ENCODE data around the gene SGF29.

Gene SGF29

DNA sequence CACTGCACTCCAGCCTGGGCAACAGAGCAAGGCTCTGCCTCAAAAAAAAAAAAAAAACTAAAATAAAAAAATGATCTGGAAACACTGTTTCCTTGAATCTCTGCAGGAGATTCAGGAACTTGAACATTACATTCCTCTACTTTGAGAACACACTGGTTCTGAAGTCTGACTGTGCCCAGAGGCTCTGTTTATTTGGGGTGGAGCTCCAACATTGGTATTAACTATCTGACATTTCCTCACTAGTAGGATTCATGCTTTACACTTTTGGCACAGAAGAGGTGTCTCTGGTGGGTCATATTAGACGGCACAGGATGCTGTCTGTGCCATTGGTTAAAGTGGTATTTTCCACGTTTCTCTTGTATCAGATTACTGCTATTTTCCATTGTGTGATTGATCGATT lies 32.7 kb downstream of the SGF29 start:
- H3K27ac ChIP-seq: no peak overlapping the region
- TF ChIP-seq CTCF (conservative IDR thresholded peaks at IDR 0.05) (no peak), ZFX (IDR thresholded peaks at IDR 0.05) (no peak)

DNA sequence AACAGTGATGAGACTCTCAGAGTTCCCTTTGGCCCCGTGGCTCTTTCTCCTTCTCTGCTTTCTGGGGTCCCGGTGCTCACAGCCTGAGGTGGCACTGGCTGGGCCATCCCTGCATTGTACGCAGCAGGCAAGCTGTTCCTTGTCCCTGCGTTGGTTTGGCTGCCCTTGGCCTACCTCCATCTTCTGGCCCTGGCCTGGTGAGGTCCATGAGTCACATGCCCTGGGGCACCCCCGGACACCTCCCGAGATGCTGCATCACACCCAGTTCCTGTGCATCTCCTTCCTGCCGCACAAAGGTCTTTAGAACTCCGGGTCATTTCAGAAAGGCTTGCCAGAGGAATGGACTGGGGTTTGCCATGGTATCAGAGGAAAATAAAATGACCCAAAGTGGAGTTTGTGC lies 33.7 kb downstream of the SGF29 start:
- no peak for TF ChIP-seq CTCF (conservative IDR thresholded peaks at IDR 0.05)
- TF ChIP-seq ZFX (IDR thresholded peaks at IDR 0.05): no peak
- no peak overlapping the region for H3K27ac ChIP-seq

DNA sequence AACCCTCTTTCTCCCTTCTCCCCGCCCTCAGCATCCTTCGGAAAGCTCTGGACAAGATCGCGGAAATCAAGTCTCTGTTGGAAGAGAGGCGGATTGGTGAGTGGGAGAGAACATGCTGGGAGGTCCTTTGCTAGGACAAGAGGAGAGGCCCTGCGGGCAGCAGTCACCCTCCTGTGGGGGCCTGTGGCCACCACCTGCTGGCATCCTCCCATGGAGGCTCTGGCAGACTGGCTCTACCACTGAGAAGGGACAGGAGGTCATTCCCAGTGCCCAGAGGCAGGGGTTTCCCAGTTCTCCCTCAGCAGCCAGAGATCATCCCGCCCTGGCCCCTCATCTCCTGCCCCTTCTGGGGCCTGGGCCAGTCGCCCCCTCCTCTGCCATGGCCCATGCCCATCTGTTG lies 35.3 kb downstream of the SGF29 start:
- no peak for TF ChIP-seq CTCF (conservative IDR thresholded peaks at IDR 0.05)
- no peak for TF ChIP-seq ZFX (IDR thresholded peaks at IDR 0.05)
- H3K27ac ChIP-seq: no peak overlapping the region

DNA sequence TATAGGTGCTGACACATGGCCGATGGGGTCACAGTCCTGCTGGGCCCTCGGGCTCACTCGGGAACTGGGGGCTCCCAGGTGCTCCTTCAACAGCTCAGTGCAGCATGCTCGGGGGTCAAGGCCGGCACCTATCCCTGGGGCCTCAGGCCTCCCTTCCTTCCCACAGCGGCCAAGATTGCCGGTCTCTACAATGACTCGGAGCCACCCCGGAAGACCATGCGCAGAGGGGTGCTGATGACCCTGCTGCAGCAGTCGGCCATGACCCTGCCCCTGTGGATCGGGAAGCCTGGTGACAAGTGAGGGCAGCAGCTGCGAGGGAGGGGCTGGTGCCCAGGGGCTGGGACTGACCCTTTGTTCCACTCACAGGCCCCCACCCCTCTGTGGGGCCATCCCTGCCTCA lies 36.2 kb downstream of the SGF29 start:
- H3K27ac ChIP-seq: no peak overlapping the region
- TF ChIP-seq ZFX (IDR thresholded peaks at IDR 0.05) (no peak), CTCF (conservative IDR thresholded peaks at IDR 0.05) (no peak)

- no peak overlapping the region for H3K27ac ChIP-seq
- no peak for TF ChIP-seq ZFX (IDR thresholded peaks at IDR 0.05)
- no peak for TF ChIP-seq CTCF (conservative IDR thresholded peaks at IDR 0.05)
Measured at GRCh38 chr16:28590384-28591340, 36.9 kb downstream of the SGF29 start.

- no peak overlapping the region for H3K27ac ChIP-seq
- TF ChIP-seq ZFX (IDR thresholded peaks at IDR 0.05) (no peak), CTCF (conservative IDR thresholded peaks at IDR 0.05) (no peak)
Measured at GRCh38 chr16:28591355-28591754, 37.6 kb downstream of the SGF29 start.

DNA sequence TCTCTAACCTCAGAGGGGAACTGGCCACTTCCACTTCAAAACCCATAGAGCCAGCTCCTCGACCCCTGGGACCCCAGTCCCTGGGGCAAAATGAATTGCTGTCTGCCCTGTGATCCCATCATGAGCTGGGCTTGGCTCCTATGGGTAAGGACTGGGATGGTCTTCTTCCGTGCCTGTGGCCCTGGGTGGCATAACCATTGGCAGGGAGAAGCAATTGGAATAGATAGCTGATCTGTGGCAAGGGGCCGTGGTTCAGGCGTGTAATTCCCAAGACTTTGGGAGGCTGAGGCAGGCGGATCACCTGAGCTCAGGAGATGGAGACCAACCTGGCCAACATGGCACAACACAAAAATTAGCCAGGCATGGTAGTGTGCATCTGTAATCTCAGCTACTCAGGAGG lies 38.8 kb downstream of the SGF29 start:
- H3K27ac ChIP-seq: no peak overlapping the region
- TF ChIP-seq ZFX (IDR thresholded peaks at IDR 0.05): no peak
- TF ChIP-seq CTCF (conservative IDR thresholded peaks at IDR 0.05): no peak
